Activated CD8-positive, alpha-beta memory T cell treated with anti-CD3 and anti-CD28 coated beads, Interleukin-2, amount 50 U/mL, for 4 hours (primary cell): ENCODE results near the gene SUN3.
"Not testable (repeated sequence)": the region's sequence is repeated elsewhere in the genome, so short reads cannot be mapped to it uniquely, and the experiment has no call there.

Source experiments
- DNase-seq: peaks from one replicate; pipeline ENCODE4 v3.0.0-alpha.2; 2020

SUN3 gene

GRCh38 chr7:47942651-47943050, 86.3 kb downstream of the SUN3 start:
- not testable (repeated sequence) for DNase-seq

DNA sequence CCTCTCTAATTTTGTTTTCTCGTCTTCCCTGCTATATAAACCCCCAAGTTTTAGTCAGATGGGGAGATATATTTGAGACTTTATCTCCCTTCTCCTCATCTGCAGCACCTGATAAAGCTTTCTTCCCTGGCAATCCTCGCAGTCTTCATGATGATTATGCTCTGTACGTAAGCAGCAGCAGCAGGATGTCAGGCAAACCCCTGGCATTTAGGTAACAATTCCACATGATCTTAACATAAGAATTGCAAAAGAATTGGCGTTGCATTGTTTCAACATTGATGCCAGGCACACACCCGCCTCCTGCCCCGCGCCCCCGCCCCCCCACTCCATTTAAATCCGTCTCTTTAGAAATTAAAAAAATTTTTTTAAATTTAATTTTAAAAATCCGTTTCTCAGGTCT, 86.8 kb downstream of the SUN3 start:
- DNase-seq: no peak

GRCh38 chr7:47941136-47941844, 87.6 kb downstream of the SUN3 start:
- no peak for DNase-seq

GRCh38 chr7:47940088-47941013, 88.6 kb downstream of the SUN3 start:
- DNase-seq: no peak

- DNase-seq: no peak
Measured at GRCh38 chr7:47939425-47940036, 89.4 kb downstream of the SUN3 start.

DNA sequence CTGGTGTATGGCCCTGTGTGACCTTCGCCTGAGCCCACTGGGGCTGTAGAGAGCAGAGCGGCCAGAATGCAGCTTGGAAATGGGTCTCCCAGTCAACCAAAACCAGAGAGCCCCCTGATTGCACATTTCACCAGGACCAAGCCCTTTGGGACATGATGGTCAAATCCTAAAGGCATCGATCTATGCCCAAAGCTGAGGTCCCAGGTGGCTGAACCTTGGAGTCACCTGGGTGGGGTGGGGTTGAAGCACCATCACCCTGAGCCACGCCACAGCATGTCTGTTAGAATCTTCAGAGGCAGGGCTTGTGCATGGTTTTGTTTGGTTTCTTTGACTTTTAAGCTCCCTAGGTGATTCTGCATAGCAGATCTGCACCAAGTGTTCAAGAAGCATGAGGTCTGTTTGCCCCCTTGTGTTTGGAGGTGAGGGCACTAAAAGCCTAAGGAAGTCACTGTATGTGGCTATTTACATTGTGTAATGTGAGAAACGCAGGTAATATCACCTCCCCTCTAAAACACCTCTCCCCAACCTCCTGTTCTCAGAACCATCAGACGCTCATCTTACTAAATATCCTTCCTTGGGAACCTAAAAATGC, 90.2 kb downstream of the SUN3 start:
- no peak for DNase-seq

DNA sequence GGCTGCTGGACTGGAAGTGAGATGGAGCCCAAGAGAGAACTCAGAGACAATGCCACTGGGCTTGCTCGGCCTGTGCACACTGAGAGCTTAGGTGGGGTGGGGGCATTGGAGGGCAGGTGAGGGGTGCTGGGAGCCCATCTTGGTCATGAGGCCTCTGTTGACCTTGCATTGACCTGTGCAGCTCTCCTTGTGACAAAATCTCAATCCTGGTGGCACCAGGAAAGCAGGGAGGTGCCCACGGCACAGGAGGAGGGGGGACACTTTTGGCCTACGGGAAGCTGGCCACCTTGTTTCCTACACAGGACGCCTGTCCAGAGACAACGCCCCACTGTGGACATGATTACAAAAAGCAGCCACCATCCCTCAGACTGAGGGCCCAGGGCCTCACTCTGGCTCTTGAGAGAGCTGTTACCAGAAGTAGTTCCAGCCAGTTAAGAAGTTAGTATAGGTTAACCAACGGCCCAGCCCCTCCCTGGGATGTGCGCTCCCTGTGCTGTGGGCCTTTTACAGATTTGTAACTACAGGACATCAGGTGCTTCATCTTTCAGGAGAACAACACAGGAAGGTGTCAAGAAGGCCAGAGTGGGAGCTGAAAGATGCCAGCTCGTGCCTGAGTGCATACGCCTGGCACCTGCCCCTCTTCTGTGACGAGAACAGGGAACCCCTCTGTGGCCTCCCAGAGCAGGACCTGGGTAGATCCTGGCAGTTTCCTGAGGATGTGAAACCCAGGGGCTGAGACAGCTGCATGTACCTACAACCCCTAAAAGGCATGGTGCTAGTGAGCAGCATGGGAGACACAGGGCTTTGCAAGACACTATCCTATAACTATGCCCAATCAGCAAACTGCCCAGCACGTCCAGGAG, 91.0 kb downstream of the SUN3 start:
- no peak for DNase-seq
